Measurements from ENCODE around the gene PRKCE. TPM values are rescaled to one million over a fixed set of nuclear protein-coding genes. Genes with fewer than 3 reads are reported as not detected.
A peak's percentile ranks its signal among the peaks of the same experiment; 100 is the strongest.

Gene PRKCE
- polyA plus RNA-seq, 1 of the 3 experiments (the other 2 are of a cell fraction), result 16.3 TPM

DNA sequence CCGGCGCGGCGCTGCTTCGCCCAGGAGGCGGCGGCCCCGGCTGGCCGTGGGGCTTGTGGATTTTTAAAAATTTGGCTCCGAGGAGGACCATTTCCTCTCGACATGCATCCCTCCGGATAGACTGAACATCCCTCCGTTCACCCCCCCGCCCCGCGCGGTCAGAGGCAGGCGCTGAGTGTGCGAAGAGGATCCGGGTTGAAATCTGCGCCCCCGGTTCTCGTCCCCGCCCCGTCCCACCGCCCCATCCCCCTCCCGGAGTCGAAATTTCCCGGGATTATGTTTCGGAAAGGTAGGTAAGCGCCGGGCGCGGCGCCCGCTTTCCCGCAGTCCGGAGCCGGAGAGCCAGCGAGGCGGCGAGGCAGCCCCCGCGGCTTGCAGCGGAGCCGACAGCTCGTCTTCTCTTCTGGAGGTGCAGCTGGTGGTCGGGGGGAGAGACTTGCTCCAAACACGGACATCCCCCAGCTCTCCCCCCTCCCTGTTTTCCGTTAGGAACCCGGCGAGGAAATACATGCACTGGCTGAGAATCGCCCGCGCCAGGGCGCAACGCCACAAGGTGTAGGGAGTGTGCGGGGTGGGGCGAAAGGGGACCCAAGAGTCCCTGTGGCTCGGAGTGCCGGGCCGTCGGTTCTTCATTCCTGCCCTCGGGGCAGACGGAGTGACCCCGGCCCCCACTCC is at the start of gene PRKCE (continued):
- peak; percentile 60; the same call in 1 of the 2 replicates for TF ChIP-seq GABPA (IDR thresholded peaks at IDR 0.05; ENCODE audit: low read depth)
- no peak for TF ChIP-seq POLR2AphosphoS5 (IDR thresholded peaks at IDR 0.05; ENCODE audit: low read depth, low read length)
- TF ChIP-seq NRF1 (IDR thresholded peaks at IDR 0.05; ENCODE audit: low read depth, low read length), result no peak
- 0 out of 2 replicates have a peak, but pooled peaks have one; percentile 14 for TF ChIP-seq TCF12 (IDR thresholded peaks at IDR 0.05)
- TF ChIP-seq, protein P1, sequence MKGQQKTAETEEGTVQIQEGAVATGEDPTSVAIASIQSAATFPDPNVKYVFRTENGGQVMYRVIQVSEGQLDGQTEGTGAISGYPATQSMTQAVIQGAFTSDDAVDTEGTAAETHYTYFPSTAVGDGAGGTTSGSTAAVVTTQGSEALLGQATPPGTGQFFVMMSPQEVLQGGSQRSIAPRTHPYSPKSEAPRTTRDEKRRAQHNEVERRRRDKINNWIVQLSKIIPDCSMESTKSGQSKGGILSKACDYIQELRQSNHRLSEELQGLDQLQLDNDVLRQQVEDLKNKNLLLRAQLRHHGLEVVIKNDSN (IDR thresholded peaks at IDR 0.05; ENCODE audit: borderline replicate concordance, low read depth), result no peak
- no peak for TF ChIP-seq TAF1 (IDR thresholded peaks at IDR 0.05; ENCODE audit: borderline replicate concordance, low read depth, low read length)

DNA sequence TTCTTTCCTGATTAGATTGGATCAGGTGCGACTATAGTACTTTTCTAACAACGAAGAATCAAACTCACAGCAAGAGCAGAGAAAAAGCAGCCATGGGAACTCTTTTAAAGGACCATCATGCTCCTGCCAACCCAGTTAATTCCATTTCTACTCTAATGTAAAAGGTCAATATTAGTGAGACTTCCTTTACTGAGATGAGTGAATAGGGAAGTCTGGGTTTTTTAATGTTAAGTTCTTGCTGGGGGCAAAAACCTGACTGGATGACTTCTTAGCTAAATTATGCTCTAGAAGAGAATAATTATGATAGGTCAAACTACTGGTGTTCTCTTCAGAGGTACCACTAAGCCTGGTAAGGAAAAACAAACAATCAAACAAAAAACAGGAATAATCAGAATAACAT is 48.9 kb upstream of the PRKCE start:
- DNase-seq, result no peak
- Histone ChIP-seq H3F3A (replicated peaks; ENCODE audit: insufficient read depth) (no peaks in the 10 kb centered on the region), H4K20me1 (ENCODE audit: insufficient read depth) (no peaks in the 10 kb centered on the region), H3K4me3 (ENCODE audit: low read depth in 2 of 2, low read length in 1 of 2) (no peak overlapping the region), H3K9me3 (no peaks in the 10 kb centered on the region), H3K36me3 (replicated peaks in 1 of 2; ENCODE audit: control insufficient read depth in 1 of 2, insufficient read depth in 2 of 2, low read length in 1 of 2) (peaks cover 33 to 61% of the 10 kb centered on the region in 2 experiments), H3K79me2 (ENCODE audit: insufficient read depth) (peaks cover 17% of the 10 kb centered on the region), H3K9me2 (no peaks in the 10 kb centered on the region), H3K4me2 (no peak overlapping the region), H3K27ac (ENCODE audit: low read depth in 2 of 2, low read length in 1 of 2) (no peak overlapping the region), H3K27me3 (ENCODE audit: insufficient read depth) (no peaks in the 10 kb centered on the region), H3K9ac (no peak overlapping the region), H3K4me1 (ENCODE audit: control insufficient read depth in 1 of 2, insufficient read depth in 2 of 2, low read depth in 1 of 2, low read length in 1 of 2) (no peaks in the 10 kb centered on the region), H2AFZ (ENCODE audit: low read depth) (no peak overlapping the region)
- WGBS (ENCODE audit: low lambda C conversion rate), result 97% methylated on average over 2 of the region's 2 CpGs
- TF ChIP-seq FOSL2 (IDR thresholded peaks at IDR 0.05; ENCODE audit: borderline replicate concordance, low read depth) (no peak), IRF3 (IDR thresholded peaks at IDR 0.05; ENCODE audit: low read depth, low read length) (no peak), MEF2A (IDR thresholded peaks at IDR 0.05; ENCODE audit: borderline replicate concordance, low read depth) (no peak), SIN3A (IDR thresholded peaks at IDR 0.05; ENCODE audit: borderline replicate concordance, low read depth, low read length) (no peak), MAX (IDR thresholded peaks at IDR 0.05; ENCODE audit: low read depth) (no peak), CHD2 (IDR thresholded peaks at IDR 0.05; ENCODE audit: low read length, partially characterized antibody) (no peak), FOXM1 (IDR thresholded peaks at IDR 0.05; ENCODE audit: low read depth) (no peak), RAD21 (IDR thresholded peaks at IDR 0.05; ENCODE audit: low read length) (no peak), MXI1 (IDR thresholded peaks at IDR 0.05; ENCODE audit: low read depth, low read length) (no peak), JUND (IDR thresholded peaks at IDR 0.05) (no peak)
- TF ChIP-seq, protein P2, sequence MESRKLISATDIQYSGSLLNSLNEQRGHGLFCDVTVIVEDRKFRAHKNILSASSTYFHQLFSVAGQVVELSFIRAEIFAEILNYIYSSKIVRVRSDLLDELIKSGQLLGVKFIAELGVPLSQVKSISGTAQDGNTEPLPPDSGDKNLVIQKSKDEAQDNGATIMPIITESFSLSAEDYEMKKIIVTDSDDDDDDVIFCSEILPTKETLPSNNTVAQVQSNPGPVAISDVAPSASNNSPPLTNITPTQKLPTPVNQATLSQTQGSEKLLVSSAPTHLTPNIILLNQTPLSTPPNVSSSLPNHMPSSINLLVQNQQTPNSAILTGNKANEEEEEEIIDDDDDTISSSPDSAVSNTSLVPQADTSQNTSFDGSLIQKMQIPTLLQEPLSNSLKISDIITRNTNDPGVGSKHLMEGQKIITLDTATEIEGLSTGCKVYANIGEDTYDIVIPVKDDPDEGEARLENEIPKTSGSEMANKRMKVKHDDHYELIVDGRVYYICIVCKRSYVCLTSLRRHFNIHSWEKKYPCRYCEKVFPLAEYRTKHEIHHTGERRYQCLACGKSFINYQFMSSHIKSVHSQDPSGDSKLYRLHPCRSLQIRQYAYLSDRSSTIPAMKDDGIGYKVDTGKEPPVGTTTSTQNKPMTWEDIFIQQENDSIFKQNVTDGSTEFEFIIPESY (IDR thresholded peaks at IDR 0.05; ENCODE audit: borderline replicate concordance, low read depth), result no peak
- TF ChIP-seq, protein P3, sequence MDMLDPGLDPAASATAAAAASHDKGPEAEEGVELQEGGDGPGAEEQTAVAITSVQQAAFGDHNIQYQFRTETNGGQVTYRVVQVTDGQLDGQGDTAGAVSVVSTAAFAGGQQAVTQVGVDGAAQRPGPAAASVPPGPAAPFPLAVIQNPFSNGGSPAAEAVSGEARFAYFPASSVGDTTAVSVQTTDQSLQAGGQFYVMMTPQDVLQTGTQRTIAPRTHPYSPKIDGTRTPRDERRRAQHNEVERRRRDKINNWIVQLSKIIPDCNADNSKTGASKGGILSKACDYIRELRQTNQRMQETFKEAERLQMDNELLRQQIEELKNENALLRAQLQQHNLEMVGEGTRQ (IDR thresholded peaks at IDR 0.05; ENCODE audit: borderline replicate concordance, low read depth, low read length), result no peak
- CTCF ChIA-PET, result interaction anchor here (11.5 kb wide), 1 partner anchor 15 kb away, joined by 109 read pairs; no protein-coding TSS in a partner anchor
- POLR2A ChIA-PET, result no interaction called here

All from SK-N-SH (cell line).